ENCODE data around the gene BDH1. TPM values are rescaled to one million over a fixed set of nuclear protein-coding genes. Genes with fewer than 3 reads are reported as not detected.

The BDH1 gene
- total and polyA plus RNA-seq, 2 of the 13 experiments (the other 11 are each of a cell fraction or from before 2014, with no cell fraction given) = 21.2 to 71.9 TPM

DNA sequence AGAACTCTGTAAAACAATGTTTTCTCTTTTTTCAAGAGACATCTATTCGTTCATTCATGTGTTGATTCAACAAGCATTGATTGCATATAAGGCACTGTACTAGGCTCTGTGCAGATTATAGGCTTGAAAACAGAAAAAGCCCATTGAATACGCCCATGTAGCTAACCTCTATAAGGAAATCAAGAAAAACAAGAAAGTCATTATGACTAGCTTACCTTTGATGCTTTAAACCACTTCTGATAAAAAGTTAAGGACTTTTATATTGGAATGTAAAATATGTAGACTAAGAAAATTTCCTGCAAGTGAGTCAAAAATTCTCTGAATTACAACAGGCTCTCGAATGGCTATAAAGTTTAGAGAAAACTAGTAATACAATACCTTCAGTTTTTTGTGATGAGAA is 92.5 kb downstream of the BDH1 start:
- FAIRE-seq (no peak), ATAC-seq (no peak), DNase-seq (ENCODE audit: low spot score) (no peak)
- 89% methylated on average over 3 of the region's 3 CpGs for WGBS (ENCODE audit: low lambda C conversion rate)
- in situ Hi-C loops (cut with HindIII; ENCODE audit: extremely low pct_ligation_motif_present, low pct_unique_long_range_greater_than_20kb) = no loop called here
- no TSS peak for BruUV-seq (replicated peaks)
- Histone ChIP-seq H3K36me3 (replicated peaks in 1 of 2; ENCODE audit: control insufficient read depth in 1 of 2, insufficient read depth in 2 of 2, low read length in 2 of 2) (no peaks in the 10 kb centered on the region), H4K20me1 (ENCODE audit: insufficient read depth, low read length) (no peaks in the 10 kb centered on the region), H3K4me3 (replicated peaks in 1 of 3; ENCODE audit: insufficient read depth in 1 of 3, low read depth in 2 of 3, low read length in 3 of 3) (no peak overlapping the region), H3K27me3 (ENCODE audit: control insufficient read depth in 1 of 2, insufficient read depth in 2 of 2, low read length in 2 of 2) (no peaks in the 10 kb centered on the region), H2AFZ (ENCODE audit: low read length) (no peak overlapping the region), H3K79me2 (ENCODE audit: insufficient read depth, low read length) (no peaks in the 10 kb centered on the region), H3K9ac (ENCODE audit: insufficient read depth, low read depth, low read length) (no peak overlapping the region), H3K4me1 (ENCODE audit: insufficient read depth, low read length) (peaks cover 74% of the 10 kb centered on the region), H3K27ac (ENCODE audit: extremely low read length, insufficient read depth, low read length) (no peak overlapping the region), H3K4me2 (ENCODE audit: low read depth, low read length) (no peak overlapping the region), H3K9me3 (ENCODE audit: low read length) (no peaks in the 10 kb centered on the region)
- TF ChIP-seq ZNF3 (CRISPR knock-in tag; IDR thresholded peaks at IDR 0.05) = peak; percentile 57; the same call in 1 of the 2 replicates
- TF ChIP-seq ZNF589 (CRISPR knock-in tag; conservative IDR thresholded peaks at IDR 0.05) = no peak
- TF ChIP-seq ZNF24 (IDR thresholded peaks at IDR 0.05) = no peak
- no peak for TF ChIP-seq KDM3A (CRISPR knock-in tag; IDR thresholded peaks at IDR 0.05; ENCODE audit: low read depth)
- ChIA-PET POLR2A (no interaction called here), CTCF (ENCODE audit: low intra/inter-chr PET ratio, low total read pairs) (no interaction called here)
- intact Hi-C loops (cut with micrococcal nuclease; ENCODE audit: unreplicated experiment) = no loop called here

DNA sequence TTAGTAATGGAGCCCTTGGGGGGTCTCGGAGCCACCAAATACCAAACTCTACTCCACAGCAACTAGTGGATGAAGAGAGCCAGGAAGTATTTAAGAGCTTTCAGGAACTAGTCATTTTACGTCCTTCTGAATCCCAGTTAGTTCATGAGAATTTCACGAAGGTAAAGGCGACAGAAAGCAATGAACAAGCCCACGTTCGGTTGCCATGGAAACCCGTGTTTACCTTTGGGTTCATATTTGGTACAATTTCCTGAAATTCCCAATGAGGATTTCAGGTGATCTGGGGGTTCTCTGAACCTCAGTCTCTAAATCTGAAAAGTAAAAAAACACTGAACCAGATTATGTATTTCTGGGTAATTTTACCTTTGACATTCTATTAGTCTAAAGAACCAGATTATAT is 93.0 kb downstream of the BDH1 start:
- H3K4me1 ChIP-seq (ENCODE audit: insufficient read depth, low read length) = peaks cover 74% of the 10 kb centered on the region
- no peaks in the 10 kb centered on the region for H3K36me3 ChIP-seq (replicated peaks in 1 of 2; ENCODE audit: control insufficient read depth in 1 of 2, insufficient read depth in 2 of 2, low read length in 2 of 2)
- no peaks in the 10 kb centered on the region for H3K27me3 ChIP-seq (ENCODE audit: control insufficient read depth in 1 of 2, insufficient read depth in 2 of 2, low read length in 2 of 2)
- CTCF ChIA-PET (ENCODE audit: low intra/inter-chr PET ratio, low total read pairs) = no interaction called here
- POLR2A ChIA-PET = no interaction called here
- H3K27ac ChIP-seq (ENCODE audit: extremely low read length, insufficient read depth, low read length) = no peak overlapping the region
- 91% methylated on average over 7 of the region's 7 CpGs for WGBS (ENCODE audit: low lambda C conversion rate)
- no peaks in the 10 kb centered on the region for H3K79me2 ChIP-seq (ENCODE audit: insufficient read depth, low read length)
- ATAC-seq (no peak), FAIRE-seq (no peak), DNase-seq (ENCODE audit: low spot score) (no peak)
- H3K9ac ChIP-seq (ENCODE audit: insufficient read depth, low read depth, low read length) = no peak overlapping the region
- in situ Hi-C loops (cut with HindIII; ENCODE audit: extremely low pct_ligation_motif_present, low pct_unique_long_range_greater_than_20kb) (no loop called here), intact Hi-C loops (cut with micrococcal nuclease; ENCODE audit: unreplicated experiment) (no loop called here)
- no peak overlapping the region for H2AFZ ChIP-seq (ENCODE audit: low read length)
- H3K4me2 ChIP-seq (ENCODE audit: low read depth, low read length) = no peak overlapping the region
- H3K9me3 ChIP-seq (ENCODE audit: low read length) = no peaks in the 10 kb centered on the region
- BruUV-seq (replicated peaks) = no TSS peak
- H4K20me1 ChIP-seq (ENCODE audit: insufficient read depth, low read length) = no peaks in the 10 kb centered on the region
- H3K4me3 ChIP-seq (replicated peaks in 1 of 3; ENCODE audit: insufficient read depth in 1 of 3, low read depth in 2 of 3, low read length in 3 of 3) = no peak overlapping the region
- TF ChIP-seq FOXK1 (CRISPR knock-in tag; IDR thresholded peaks at IDR 0.05; ENCODE audit: borderline replicate concordance, low read depth) = no peak
- TF ChIP-seq, protein P1, sequence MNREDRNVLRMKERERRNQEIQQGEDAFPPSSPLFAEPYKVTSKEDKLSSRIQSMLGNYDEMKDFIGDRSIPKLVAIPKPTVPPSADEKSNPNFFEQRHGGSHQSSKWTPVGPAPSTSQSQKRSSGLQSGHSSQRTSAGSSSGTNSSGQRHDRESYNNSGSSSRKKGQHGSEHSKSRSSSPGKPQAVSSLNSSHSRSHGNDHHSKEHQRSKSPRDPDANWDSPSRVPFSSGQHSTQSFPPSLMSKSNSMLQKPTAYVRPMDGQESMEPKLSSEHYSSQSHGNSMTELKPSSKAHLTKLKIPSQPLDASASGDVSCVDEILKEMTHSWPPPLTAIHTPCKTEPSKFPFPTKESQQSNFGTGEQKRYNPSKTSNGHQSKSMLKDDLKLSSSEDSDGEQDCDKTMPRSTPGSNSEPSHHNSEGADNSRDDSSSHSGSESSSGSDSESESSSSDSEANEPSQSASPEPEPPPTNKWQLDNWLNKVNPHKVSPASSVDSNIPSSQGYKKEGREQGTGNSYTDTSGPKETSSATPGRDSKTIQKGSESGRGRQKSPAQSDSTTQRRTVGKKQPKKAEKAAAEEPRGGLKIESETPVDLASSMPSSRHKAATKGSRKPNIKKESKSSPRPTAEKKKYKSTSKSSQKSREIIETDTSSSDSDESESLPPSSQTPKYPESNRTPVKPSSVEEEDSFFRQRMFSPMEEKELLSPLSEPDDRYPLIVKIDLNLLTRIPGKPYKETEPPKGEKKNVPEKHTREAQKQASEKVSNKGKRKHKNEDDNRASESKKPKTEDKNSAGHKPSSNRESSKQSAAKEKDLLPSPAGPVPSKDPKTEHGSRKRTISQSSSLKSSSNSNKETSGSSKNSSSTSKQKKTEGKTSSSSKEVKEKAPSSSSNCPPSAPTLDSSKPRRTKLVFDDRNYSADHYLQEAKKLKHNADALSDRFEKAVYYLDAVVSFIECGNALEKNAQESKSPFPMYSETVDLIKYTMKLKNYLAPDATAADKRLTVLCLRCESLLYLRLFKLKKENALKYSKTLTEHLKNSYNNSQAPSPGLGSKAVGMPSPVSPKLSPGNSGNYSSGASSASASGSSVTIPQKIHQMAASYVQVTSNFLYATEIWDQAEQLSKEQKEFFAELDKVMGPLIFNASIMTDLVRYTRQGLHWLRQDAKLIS (CRISPR knock-in tag; IDR thresholded peaks at IDR 0.05) = no peak
- no peak for TF ChIP-seq ZNF777 (CRISPR knock-in tag; IDR thresholded peaks at IDR 0.05)
- TF ChIP-seq ZMYM4 (CRISPR knock-in tag; IDR thresholded peaks at IDR 0.05) = no peak
- no peak for TF ChIP-seq ZNF274 (CRISPR knock-in tag; IDR thresholded peaks at IDR 0.05)
- TF ChIP-seq, protein P2, sequence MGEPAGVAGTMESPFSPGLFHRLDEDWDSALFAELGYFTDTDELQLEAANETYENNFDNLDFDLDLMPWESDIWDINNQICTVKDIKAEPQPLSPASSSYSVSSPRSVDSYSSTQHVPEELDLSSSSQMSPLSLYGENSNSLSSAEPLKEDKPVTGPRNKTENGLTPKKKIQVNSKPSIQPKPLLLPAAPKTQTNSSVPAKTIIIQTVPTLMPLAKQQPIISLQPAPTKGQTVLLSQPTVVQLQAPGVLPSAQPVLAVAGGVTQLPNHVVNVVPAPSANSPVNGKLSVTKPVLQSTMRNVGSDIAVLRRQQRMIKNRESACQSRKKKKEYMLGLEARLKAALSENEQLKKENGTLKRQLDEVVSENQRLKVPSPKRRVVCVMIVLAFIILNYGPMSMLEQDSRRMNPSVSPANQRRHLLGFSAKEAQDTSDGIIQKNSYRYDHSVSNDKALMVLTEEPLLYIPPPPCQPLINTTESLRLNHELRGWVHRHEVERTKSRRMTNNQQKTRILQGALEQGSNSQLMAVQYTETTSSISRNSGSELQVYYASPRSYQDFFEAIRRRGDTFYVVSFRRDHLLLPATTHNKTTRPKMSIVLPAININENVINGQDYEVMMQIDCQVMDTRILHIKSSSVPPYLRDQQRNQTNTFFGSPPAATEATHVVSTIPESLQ (CRISPR knock-in tag; conservative IDR thresholded peaks at IDR 0.05) = no peak
- TF ChIP-seq TOE1 (CRISPR knock-in tag; IDR thresholded peaks at IDR 0.05) = no peak
